Activated CD4-positive, alpha-beta T cell treated with anti-CD3 and anti-CD28 coated beads for 36 hours (primary cell): ENCODE measurements around the gene ZYG11A. TPM values are rescaled to one million over a fixed set of nuclear protein-coding genes. Genes with fewer than 3 reads are reported as not detected.

Experiments used
- ATAC-seq: fragments of 200-7000 bp; cut with Tn5 transposase; one replicate; pipeline ENCODE4 v1.10.0; 2021; ENCODE audit warnings: mild to moderate bottlenecking, moderate library complexity
- CTCF ChIA-PET: fragments of 350-600 bp; sonication (Branson Sonifier 250); formaldehyde crosslinking; loops from one replicate; lab custom pipeline; 2021; ENCODE audit warnings: antibody characterized with exemption; lab: Charles Lee
- POLR2A ChIA-PET: fragments of 350-600 bp; sonication (Branson Sonifier 250); formaldehyde crosslinking; loops from one replicate; lab custom pipeline; 2021; ENCODE audit warnings: antibody characterized with exemption, inconsistent platforms; lab: Charles Lee
- DNase-seq: peaks from one replicate; pipeline ENCODE4 v3.0.0-alpha.2; 2020
- H3K27ac Mint-ChIP-seq: one replicate; pipeline ENCODE4 v1.8.0; 2021; ENCODE audit warnings: mixed read lengths
- H3K27me3 Mint-ChIP-seq: one replicate; pipeline ENCODE4 v1.8.0; 2021; ENCODE audit warnings: mixed read lengths
- H3K36me3 Mint-ChIP-seq: one replicate; pipeline ENCODE4 v1.8.0; 2021; ENCODE audit warnings: low read depth, mixed read lengths
- H3K4me1 Mint-ChIP-seq: one replicate; pipeline ENCODE4 v1.8.0; 2021; ENCODE audit warnings: mixed read lengths
- H3K4me3 Mint-ChIP-seq: one replicate; pipeline ENCODE4 v1.8.0; 2021; ENCODE audit warnings: mild to moderate bottlenecking, moderate library complexity, mixed read lengths
- H3K9me3 Mint-ChIP-seq: one replicate; pipeline ENCODE4 v1.8.0; 2021; ENCODE audit warnings: low read depth, mixed read lengths
- intact Hi-C, 2 experiments: fragments of 100-400 bp; cut with DNase I in 1 of 2; cut with micrococcal nuclease in 1 of 2; formaldehyde crosslinking; loops; one replicate each; pipeline versions ENCODE4 v1.14.2 to v1.15.1; 2022 to 2024; cut with DNase I, micrococcal nuclease
- total RNA-seq, 2 experiments: library from RNA; stranded (reverse); gene quantifications; one replicate each; pipeline ENCODE4 v1.2.3, GENCODE V29; 2021

The ZYG11A gene
- total RNA-seq, 2 experiments from 2014 or later: 0.11 to 0.25 TPM

GRCh38 chr1:52917581-52917980, 75.0 kb downstream of the ZYG11A start:
- Mint-ChIP-seq H3K4me1 (peaks cover 26% of the 10 kb centered on the region), H3K27ac (no peak overlapping the region), H3K36me3 (no peaks in the 10 kb centered on the region), H3K9me3 (no peaks in the 10 kb centered on the region), H3K27me3 (no peaks in the 10 kb centered on the region), H3K4me3 (no peak overlapping the region)
- CTCF ChIA-PET: interaction anchor here (0.6 to 1.4 kb wide), 4 partner anchors 10 to 269 kb away, joined by 3 to 6 read pairs (median 4); no protein-coding TSS in a partner anchor
- intact Hi-C loops: no loop called here
- no peak for ATAC-seq
- DNase-seq: no peak
- POLR2A ChIA-PET: interaction anchor here (0.6 kb wide), 1 partner anchor 44 kb away, joined by 4 read pairs; no protein-coding TSS in a partner anchor

- H3K27ac Mint-ChIP-seq: no peak overlapping the region
- POLR2A ChIA-PET: interaction anchor here (0.6 kb wide), 1 partner anchor 281 kb away, joined by 3 read pairs; no protein-coding TSS in a partner anchor
- H3K36me3 Mint-ChIP-seq: no peaks in the 10 kb centered on the region
- intact Hi-C loops: no loop called here
- no peak overlapping the region for H3K4me3 Mint-ChIP-seq
- ATAC-seq: no peak
- CTCF ChIA-PET: interaction anchor here (0.6 to 1.4 kb wide), 4 partner anchors 12 to 215 kb away, joined by 3 to 6 read pairs (median 4); no protein-coding TSS in a partner anchor
- no peak for DNase-seq
- peaks cover 27% of the 10 kb centered on the region for H3K4me1 Mint-ChIP-seq
- H3K9me3 Mint-ChIP-seq: no peaks in the 10 kb centered on the region
- H3K27me3 Mint-ChIP-seq: no peaks in the 10 kb centered on the region
Observed at GRCh38 chr1:52918201-52918600, 75.6 kb downstream of the ZYG11A start.

GRCh38 chr1:52919051-52919722, 76.6 kb downstream of the ZYG11A start:
- POLR2A ChIA-PET: interaction anchor here (0.6 kb wide), 1 partner anchor 280 kb away, joined by 3 read pairs; no protein-coding TSS in a partner anchor

GRCh38 chr1:52919723-52920483, 77.3 kb downstream of the ZYG11A start:
- Mint-ChIP-seq H3K9me3 (no peaks in the 10 kb centered on the region), H3K4me3 (peak overlapping the region; percentile 84), H3K27me3 (no peaks in the 10 kb centered on the region), H3K4me1 (peaks cover 27% of the 10 kb centered on the region), H3K36me3 (no peaks in the 10 kb centered on the region), H3K27ac (peak overlapping the region; percentile 24)
- ATAC-seq: no peak
- CTCF ChIA-PET: interaction anchor here (0.8 to 1.2 kb wide), 2 partner anchors 217 to 538 kb away, joined by 3 read pairs; no protein-coding TSS in a partner anchor
- intact Hi-C loops: loop anchor here (5.0 to 10.0 kb wide), 5 partner anchors 195 to 863 kb away; partner anchors contain the start of genes BTF3L4 (in 1 of the 2), SHISAL2A (in 1 of the 2), TUT4 (in 1 of the 2) and TXNDC12 (in 1 of the 2)
- no peak for DNase-seq
- POLR2A ChIA-PET: no interaction called here

More at GRCh38 chr1:52919051-52919722, 76.6 kb downstream of the ZYG11A start:
- Mint-ChIP-seq H3K4me1 (peaks cover 27% of the 10 kb centered on the region), H3K27me3 (no peaks in the 10 kb centered on the region), H3K4me3 (no peak overlapping the region), H3K36me3 (no peaks in the 10 kb centered on the region), H3K9me3 (no peaks in the 10 kb centered on the region), H3K27ac (no peak overlapping the region)
- DNase-seq (no peak), ATAC-seq (no peak)
- intact Hi-C loops: no loop called here
- CTCF ChIA-PET: interaction anchor here (1.0 to 1.4 kb wide), 3 partner anchors 13 to 216 kb away, joined by 3 to 5 read pairs (median 4); no protein-coding TSS in a partner anchor

- no peak for ATAC-seq
- H3K9me3 Mint-ChIP-seq: no peaks in the 10 kb centered on the region
- ChIA-PET CTCF (interaction anchor here (0.8 to 1.3 kb wide), 4 partner anchors 11 to 539 kb away, joined by 3 to 4 read pairs (median 3); no protein-coding TSS in a partner anchor), POLR2A (no interaction called here)
- no peaks in the 10 kb centered on the region for H3K27me3 Mint-ChIP-seq
- H3K4me3 Mint-ChIP-seq: peak overlapping the region; percentile 84
- no peak overlapping the region for H3K27ac Mint-ChIP-seq
- intact Hi-C loops: loop anchor here (1.0 to 10.0 kb wide), 8 partner anchors 79 to 864 kb away; partner anchors contain the start of genes BTF3L4 (in 1 of the 2), CPT2 (in 1 of the 2), SHISAL2A (in 1 of the 2) and TUT4 (in 1 of the 2)
- DNase-seq: no peak
- H3K4me1 Mint-ChIP-seq: peaks cover 27% of the 10 kb centered on the region
- no peaks in the 10 kb centered on the region for H3K36me3 Mint-ChIP-seq
Observed at GRCh38 chr1:52920791-52921291, 78.3 kb downstream of the ZYG11A start.

- H3K9me3 Mint-ChIP-seq: no peaks in the 10 kb centered on the region
- H3K4me1 Mint-ChIP-seq: peaks cover 21% of the 10 kb centered on the region
- no peaks in the 10 kb centered on the region for H3K36me3 Mint-ChIP-seq
- intact Hi-C loops: loop anchor here (5.0 to 10.0 kb wide), 4 partner anchors 201 to 402 kb away; partner anchors contain the start of genes LRP8 (in 1 of the 2), SHISAL2A (in 1 of the 2), TUT4 (in 1 of the 2) and ZYG11B (in 1 of the 2)
- no peaks in the 10 kb centered on the region for H3K27me3 Mint-ChIP-seq
- ChIA-PET CTCF (no interaction called here), POLR2A (no interaction called here)
- H3K27ac Mint-ChIP-seq: no peak overlapping the region
- DNase-seq: no peak
- no peak for ATAC-seq
- H3K4me3 Mint-ChIP-seq: no peak overlapping the region
Observed at GRCh38 chr1:52925571-52926005, 83.0 kb downstream of the ZYG11A start.

- Mint-ChIP-seq H3K27ac (peak overlapping the region; percentile 51), H3K36me3 (no peaks in the 10 kb centered on the region)
- intact Hi-C loops: loop anchor here (1.0 to 10.0 kb wide), 6 partner anchors 87 to 400 kb away; partner anchors contain the start of genes CPT2 (in 1 of the 2), LRP8 (in 1 of the 2), SHISAL2A (in 1 of the 2) and TUT4 (in 1 of the 2)
Observed at GRCh38 chr1:52926864-52927211, 84.3 kb downstream of the ZYG11A start.

GRCh38 chr1:52927212-52928014, 84.9 kb downstream of the ZYG11A start, which contains the start of gene SCP2:
Gene SCP2 (plus strand): TSS chr1:52927276. CDS start chr1:52927397, 121 bp downstream.
- H3K9me3 Mint-ChIP-seq: no peaks in the 10 kb centered on the region
- peaks cover 14% of the 10 kb centered on the region for H3K4me1 Mint-ChIP-seq
- H3K27ac Mint-ChIP-seq: peak within 1 kb of the TSS; percentile 68
- intact Hi-C loops: loop anchor here (1.0 to 10.0 kb wide), 6 partner anchors 87 to 400 kb away; partner anchors contain the start of genes CPT2 (in 1 of the 2), LRP8 (in 1 of the 2), SHISAL2A (in 1 of the 2) and TUT4 (in 1 of the 2)
- ChIA-PET POLR2A (no interaction called here), CTCF (interaction anchor here (1.1 kb wide), 1 partner anchor 73 kb away, joined by 8 read pairs; no protein-coding TSS in a partner anchor)
- H3K27me3 Mint-ChIP-seq: no peaks in the 10 kb centered on the region
- H3K36me3 Mint-ChIP-seq: no peaks in the 10 kb centered on the region
- ATAC-seq (peak; percentile 94), DNase-seq (peak; percentile 90)
- H3K4me3 Mint-ChIP-seq: peak within 1 kb of the TSS; percentile 78

More at GRCh38 chr1:52926864-52927211, 84.3 kb downstream of the ZYG11A start:
- Mint-ChIP-seq H3K9me3 (no peaks in the 10 kb centered on the region), H3K4me3 (peak overlapping the region; percentile 78), H3K27me3 (no peaks in the 10 kb centered on the region), H3K4me1 (peaks cover 15% of the 10 kb centered on the region)
- DNase-seq (no peak), ATAC-seq (no peak)
- POLR2A ChIA-PET: no interaction called here
- CTCF ChIA-PET: interaction anchor here (1.1 kb wide), 1 partner anchor 73 kb away, joined by 8 read pairs; no protein-coding TSS in a partner anchor

GRCh38 chr1:52928015-52928404, 85.5 kb downstream of the ZYG11A start:
- no peaks in the 10 kb centered on the region for H3K27me3 Mint-ChIP-seq
- POLR2A ChIA-PET: no interaction called here
- H3K4me3 Mint-ChIP-seq: peak overlapping the region; percentile 78
- H3K36me3 Mint-ChIP-seq: no peaks in the 10 kb centered on the region
- H3K9me3 Mint-ChIP-seq: no peaks in the 10 kb centered on the region
- ATAC-seq (peak; percentile 10), DNase-seq (no peak)
- peak overlapping the region; percentile 68 for H3K27ac Mint-ChIP-seq
- CTCF ChIA-PET: no interaction called here
- peaks cover 11% of the 10 kb centered on the region for H3K4me1 Mint-ChIP-seq
- intact Hi-C loops: loop anchor here (5.0 to 10.0 kb wide), 4 partner anchors 203 to 399 kb away; partner anchors contain the start of genes LRP8 (in 1 of the 2), SHISAL2A (in 1 of the 2), TUT4 (in 1 of the 2) and ZYG11B (in 1 of the 2)
